OCI-LY1 (cell line): ENCODE results near the gene SPECC1L.

Source experiments
- H2AFZ ChIP-seq: fragments of 200-600 bp; sonication (generic), shearing (Covaris generic); 2 replicates; pipeline ENCODE4 v1.6.0; 2014; ENCODE audit warnings: antibody characterized with exemption, mild to moderate bottlenecking, low read length
- H3F3A ChIP-seq: fragments of 200-600 bp; sonication (generic), shearing (Covaris generic); 2 replicates; pipeline ENCODE4 v1.6.0; 2014; ENCODE audit warnings: mild to moderate bottlenecking, antibody characterized with exemption, low read length, moderate library complexity; ENCODE audit not compliant: insufficient read depth
- H3K27ac ChIP-seq: fragments of 200-600 bp; sonication (generic); 2 replicates; pipeline ENCODE4 v1.5.1; 2014; ENCODE audit warnings: low read length, mixed run types, mild to moderate bottlenecking, low read depth; ENCODE audit not compliant: poor library complexity, severe bottlenecking
- H3K27me3 ChIP-seq: fragments of 200-600 bp; sonication (generic); 2 replicates; pipeline ENCODE4 v1.6.0; 2014; ENCODE audit warnings: antibody characterized with exemption, mild to moderate bottlenecking, low read length, moderate library complexity; ENCODE audit not compliant: insufficient read depth
- H3K36me3 ChIP-seq: fragments of 200-600 bp; sonication (generic); 2 replicates; pipeline ENCODE4 v1.6.1; 2014; ENCODE audit warnings: mild to moderate bottlenecking, antibody characterized with exemption, low read length, moderate library complexity, mixed read lengths; ENCODE audit not compliant: insufficient read depth
- H3K4me1 ChIP-seq: fragments of 200-600 bp; sonication (generic); 2 replicates; pipeline ENCODE4 v1.5.1; 2014; ENCODE audit warnings: mild to moderate bottlenecking, low read length, moderate library complexity; ENCODE audit not compliant: insufficient read depth, severe bottlenecking
- H3K4me2 ChIP-seq: fragments of 200-600 bp; sonication (generic), shearing (Covaris generic); 2 replicates; pipeline ENCODE4 v1.6.1; 2014; ENCODE audit warnings: low read length
- H3K4me3 ChIP-seq: fragments of 200-600 bp; sonication (generic); 2 replicates; pipeline ENCODE4 v1.5.1; 2014; ENCODE audit warnings: low read length, low read depth, mild to moderate bottlenecking, mixed read lengths; ENCODE audit not compliant: poor library complexity, severe bottlenecking
- H3K79me2 ChIP-seq: fragments of 200-600 bp; shearing (Covaris generic); 2 replicates; pipeline ENCODE4 v1.6.1; 2016; ENCODE audit warnings: mixed run types, low read length, mixed read lengths; ENCODE audit not compliant: insufficient read depth
- H3K9ac ChIP-seq: fragments of 200-600 bp; sonication (generic), shearing (Covaris generic); 2 replicates; pipeline ENCODE4 v1.6.1; 2014; ENCODE audit warnings: mild to moderate bottlenecking, low read length, mixed read lengths
- H3K9me2 ChIP-seq: fragments of 200-600 bp; sonication (generic), shearing (Covaris generic); 2 replicates; pipeline ENCODE4 v1.6.1; 2014; ENCODE audit warnings: low read depth, mild to moderate bottlenecking, low read length, mixed read lengths
- H3K9me3 ChIP-seq: fragments of 200-600 bp; shearing (Covaris generic); 2 replicates; pipeline ENCODE4 v1.6.1; 2014; ENCODE audit warnings: low read length, mixed read lengths
- H4K20me1 ChIP-seq: fragments of 200-600 bp; sonication (generic), shearing (Covaris generic); 2 replicates; pipeline ENCODE4 v1.6.0; 2016; ENCODE audit warnings: mild to moderate bottlenecking, low read length; ENCODE audit not compliant: insufficient read depth
- EZH2 ChIP-seq: fragments of 200-600 bp; sonication (generic), shearing (Covaris generic); IDR thresholded peaks from 2 replicates; pipeline ENCODE4 v1.8.0; 2017; ENCODE audit warnings: borderline replicate concordance, mixed run types, mild to moderate bottlenecking, antibody characterized with exemption, low read length, moderate library complexity, mixed read lengths
- TF ChIP-seq, protein P1 (sequence below): fragments of 200-600 bp; sonication (generic), shearing (Covaris generic); IDR thresholded peaks from 2 replicates; pipeline ENCODE4 v1.5.1; 2017; ENCODE audit warnings: mild to moderate bottlenecking, antibody characterized with exemption, low read length, moderate library complexity, mixed read lengths

SPECC1L gene

DNA sequence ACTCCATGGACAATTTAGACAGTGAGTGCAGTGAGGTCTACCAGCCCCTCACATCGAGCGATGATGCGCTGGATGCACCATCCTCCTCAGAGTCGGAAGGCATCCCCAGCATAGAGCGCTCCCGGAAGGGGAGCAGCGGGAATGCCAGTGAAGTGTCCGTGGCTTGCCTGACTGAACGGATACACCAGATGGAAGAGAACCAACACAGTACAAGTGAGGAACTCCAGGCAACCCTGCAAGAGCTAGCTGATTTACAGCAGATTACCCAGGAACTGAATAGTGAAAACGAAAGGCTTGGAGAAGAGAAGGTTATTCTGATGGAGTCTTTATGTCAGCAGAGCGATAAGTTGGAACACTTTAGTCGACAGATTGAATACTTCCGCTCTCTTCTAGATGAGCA, 51.4 kb downstream of the SPECC1L start:
- Histone ChIP-seq H3K9ac (no peak overlapping the region), H3K4me3 (no peak overlapping the region), H3K27me3 (no peaks in the 10 kb centered on the region), H3K27ac (no peak overlapping the region), H2AFZ (no peak overlapping the region), H3K4me2 (no peak overlapping the region), H3K36me3 (peaks cover 72% of the 10 kb centered on the region; the same call in 1 of the 2 replicates), H3K79me2 (no peaks in the 10 kb centered on the region), H3K4me1 (peaks cover 3% of the 10 kb centered on the region), H3F3A (no peaks in the 10 kb centered on the region), H4K20me1 (no peaks in the 10 kb centered on the region), H3K9me2 (no peaks in the 10 kb centered on the region), H3K9me3 (no peaks in the 10 kb centered on the region)
- no peak for TF ChIP-seq EZH2
- TF ChIP-seq, protein P1, sequence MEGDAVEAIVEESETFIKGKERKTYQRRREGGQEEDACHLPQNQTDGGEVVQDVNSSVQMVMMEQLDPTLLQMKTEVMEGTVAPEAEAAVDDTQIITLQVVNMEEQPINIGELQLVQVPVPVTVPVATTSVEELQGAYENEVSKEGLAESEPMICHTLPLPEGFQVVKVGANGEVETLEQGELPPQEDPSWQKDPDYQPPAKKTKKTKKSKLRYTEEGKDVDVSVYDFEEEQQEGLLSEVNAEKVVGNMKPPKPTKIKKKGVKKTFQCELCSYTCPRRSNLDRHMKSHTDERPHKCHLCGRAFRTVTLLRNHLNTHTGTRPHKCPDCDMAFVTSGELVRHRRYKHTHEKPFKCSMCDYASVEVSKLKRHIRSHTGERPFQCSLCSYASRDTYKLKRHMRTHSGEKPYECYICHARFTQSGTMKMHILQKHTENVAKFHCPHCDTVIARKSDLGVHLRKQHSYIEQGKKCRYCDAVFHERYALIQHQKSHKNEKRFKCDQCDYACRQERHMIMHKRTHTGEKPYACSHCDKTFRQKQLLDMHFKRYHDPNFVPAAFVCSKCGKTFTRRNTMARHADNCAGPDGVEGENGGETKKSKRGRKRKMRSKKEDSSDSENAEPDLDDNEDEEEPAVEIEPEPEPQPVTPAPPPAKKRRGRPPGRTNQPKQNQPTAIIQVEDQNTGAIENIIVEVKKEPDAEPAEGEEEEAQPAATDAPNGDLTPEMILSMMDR, result no peak

DNA sequence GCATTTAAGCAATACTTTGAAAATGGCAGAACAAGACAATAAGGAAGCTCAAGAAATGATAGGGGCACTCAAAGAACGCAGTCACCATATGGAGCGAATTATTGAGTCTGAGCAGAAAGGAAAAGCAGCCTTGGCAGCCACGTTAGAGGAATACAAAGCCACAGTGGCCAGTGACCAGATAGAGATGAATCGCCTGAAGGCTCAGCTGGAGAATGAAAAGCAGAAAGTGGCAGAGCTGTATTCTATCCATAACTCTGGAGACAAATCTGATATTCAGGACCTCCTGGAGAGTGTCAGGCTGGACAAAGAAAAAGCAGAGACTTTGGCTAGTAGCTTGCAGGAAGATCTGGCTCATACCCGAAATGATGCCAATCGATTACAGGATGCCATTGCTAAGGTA, 51.9 kb downstream of the SPECC1L start:
- no peak overlapping the region for H3K9ac ChIP-seq
- H3K36me3 ChIP-seq, result peaks cover 77% of the 10 kb centered on the region; the same call in 1 of the 2 replicates

DNA sequence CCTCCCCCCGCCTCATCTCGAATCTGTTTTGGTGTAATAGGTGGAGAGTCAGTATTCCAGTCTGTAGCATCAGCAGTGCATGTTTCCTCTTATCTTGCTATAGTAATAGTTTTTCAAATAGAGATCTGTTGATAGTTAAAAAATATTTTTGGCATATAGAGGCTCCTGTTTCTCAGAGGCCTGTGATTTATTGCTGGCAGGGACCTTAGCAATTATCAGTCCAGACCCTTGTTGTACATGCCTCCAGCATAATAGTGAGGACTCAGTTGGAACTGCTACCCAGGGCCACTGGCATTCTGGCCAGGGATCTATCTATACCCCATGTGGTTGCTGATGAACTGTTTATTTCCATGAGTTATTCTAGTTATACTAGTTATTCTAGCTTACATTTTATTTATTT, 52.6 kb downstream of the SPECC1L start:
- Histone ChIP-seq H4K20me1 (no peaks in the 10 kb centered on the region), H3K4me2 (no peak overlapping the region), H3K9ac (no peak overlapping the region), H2AFZ (no peak overlapping the region), H3K27me3 (no peaks in the 10 kb centered on the region), H3K9me3 (no peaks in the 10 kb centered on the region), H3K4me3 (no peak overlapping the region), H3F3A (no peaks in the 10 kb centered on the region), H3K79me2 (no peaks in the 10 kb centered on the region), H3K9me2 (no peaks in the 10 kb centered on the region), H3K27ac (no peak overlapping the region), H3K36me3 (peaks cover 82% of the 10 kb centered on the region; the same call in 1 of the 2 replicates), H3K4me1 (peaks cover 3% of the 10 kb centered on the region)
- no peak for TF ChIP-seq EZH2
- TF ChIP-seq, protein P1, result no peak

More for the DNA sequence above, 51.9 kb downstream of the SPECC1L start:
- no peaks in the 10 kb centered on the region for H3K9me3 ChIP-seq
- peaks cover 3% of the 10 kb centered on the region for H3K4me1 ChIP-seq
- no peak overlapping the region for H2AFZ ChIP-seq
- H3K4me2 ChIP-seq, result no peak overlapping the region
- H3K9me2 ChIP-seq, result no peaks in the 10 kb centered on the region
- H3K79me2 ChIP-seq, result no peaks in the 10 kb centered on the region
- no peak for TF ChIP-seq EZH2
- TF ChIP-seq, protein P1, result no peak
- no peaks in the 10 kb centered on the region for H3F3A ChIP-seq
- H3K27ac ChIP-seq, result no peak overlapping the region
- H3K4me3 ChIP-seq, result no peak overlapping the region
- H3K27me3 ChIP-seq, result no peaks in the 10 kb centered on the region
- H4K20me1 ChIP-seq, result no peaks in the 10 kb centered on the region
